ENCODE measurements around the gene BTN3A1. TPM values are rescaled to one million over a fixed set of nuclear protein-coding genes. Genes with fewer than 3 reads are reported as not detected.
"Not testable (repeated sequence)": the region's sequence is repeated elsewhere in the genome, so short reads cannot be mapped to it uniquely, and the experiment has no call there.

Gene BTN3A1
- total RNA-seq, 2 donors from 2014 or later, result 1.9 to 2.0 TPM

GRCh38 chr6:26415791-26416190 is 13.7 kb downstream of the BTN3A1 start:
- WGBS, 2 experiments (ENCODE audit: insufficient coverage in 1 of 2, insufficient read length in 1 of 2), result 83% methylated on average over 2 of the region's 2 CpGs; no CpG with 5 or more reads in 1 of the 2 experiments
- peaks cover 15% of the 10 kb centered on the region for H3K9me3 ChIP-seq (ENCODE audit: control insufficient read depth, low read length)
- Mint-ChIP-seq H3K4me1 (peaks cover 10% of the 10 kb centered on the region), H3K36me3 (ENCODE audit: low read depth) (no peaks in the 10 kb centered on the region), H3K9me3 (peaks cover 19% of the 10 kb centered on the region), H3K4me3 (no peak overlapping the region), H3K27ac (no peak overlapping the region), H3K27me3 (ENCODE audit: insufficient read depth) (peaks cover 7% of the 10 kb centered on the region)
- H3K9ac ChIP-seq (ENCODE audit: extremely low read depth, low read length, poor library complexity, severe bottlenecking), result no peak overlapping the region
- no peak overlapping the region for H3K27ac ChIP-seq (ENCODE audit: low read depth, low read length)
- no peak for DNase-seq
- no peaks in the 10 kb centered on the region for H3K36me3 ChIP-seq (ENCODE audit: control insufficient read depth, insufficient read depth, low read length)
- H3K4me1 ChIP-seq (ENCODE audit: control insufficient read depth, insufficient read depth, low read length), result no peaks in the 10 kb centered on the region
- no peak for TF ChIP-seq CTCF (conservative IDR thresholded peaks at IDR 0.05)
- H3K4me3 ChIP-seq (ENCODE audit: low read length), result no peak overlapping the region
- H3K27me3 ChIP-seq (ENCODE audit: control insufficient read depth, insufficient read depth, low read length, poor library complexity, severe bottlenecking), result no peaks in the 10 kb centered on the region

GRCh38 chr6:26416288-26416687 is 14.2 kb downstream of the BTN3A1 start:
- Histone ChIP-seq H3K36me3 (ENCODE audit: control insufficient read depth, insufficient read depth, low read length) (no peaks in the 10 kb centered on the region), H3K4me3 (ENCODE audit: low read length) (no peak overlapping the region), H3K9ac (ENCODE audit: extremely low read depth, low read length, poor library complexity, severe bottlenecking) (no peak overlapping the region), H3K9me3 (ENCODE audit: control insufficient read depth, low read length) (peaks cover 15% of the 10 kb centered on the region), H3K27me3 (ENCODE audit: control insufficient read depth, insufficient read depth, low read length, poor library complexity, severe bottlenecking) (no peaks in the 10 kb centered on the region), H3K4me1 (ENCODE audit: control insufficient read depth, insufficient read depth, low read length) (no peaks in the 10 kb centered on the region), H3K27ac (ENCODE audit: low read depth, low read length) (no peak overlapping the region)
- DNase-seq, result no peak
- no peak overlapping the region for H3K4me3 Mint-ChIP-seq
- H3K9me3 Mint-ChIP-seq, result peaks cover 19% of the 10 kb centered on the region
- peaks cover 7% of the 10 kb centered on the region for H3K27me3 Mint-ChIP-seq (ENCODE audit: insufficient read depth)
- 94% methylated on average over 1 of the region's 1 CpG; no CpG with 5 or more reads in 1 of the 2 experiments for WGBS, 2 experiments (ENCODE audit: insufficient coverage in 1 of 2, insufficient read length in 1 of 2)
- H3K27ac Mint-ChIP-seq, result no peak overlapping the region
- H3K36me3 Mint-ChIP-seq (ENCODE audit: low read depth), result no peaks in the 10 kb centered on the region
- peaks cover 10% of the 10 kb centered on the region for H3K4me1 Mint-ChIP-seq
- TF ChIP-seq CTCF (conservative IDR thresholded peaks at IDR 0.05), result no peak

GRCh38 chr6:26418077-26418476 is 16.0 kb downstream of the BTN3A1 start:
- not testable (repeated sequence) for H3K4me1 Mint-ChIP-seq
- 85 to 95% methylated on average over 2 of the region's 2 CpGs for WGBS, 2 experiments (ENCODE audit: insufficient coverage in 1 of 2, insufficient read length in 1 of 2)
- peaks cover 19% of the 10 kb centered on the region for H3K9me3 Mint-ChIP-seq

GRCh38 chr6:26418795-26419194 is 16.7 kb downstream of the BTN3A1 start:
- 90 to 95% methylated on average over 3 of the region's 3 CpGs for WGBS, 2 experiments (ENCODE audit: insufficient coverage in 1 of 2, insufficient read length in 1 of 2)
- peaks cover 15% of the 10 kb centered on the region for H3K9me3 ChIP-seq (ENCODE audit: control insufficient read depth, low read length)
- DNase-seq; H3K27me3 ChIP-seq (ENCODE audit: control insufficient read depth, insufficient read depth, low read length, poor library complexity, severe bottlenecking); H3K4me1 ChIP-seq (ENCODE audit: control insufficient read depth, insufficient read depth, low read length); H3K36me3 ChIP-seq (ENCODE audit: control insufficient read depth, insufficient read depth, low read length); H3K4me3 Mint-ChIP-seq; H3K27me3 Mint-ChIP-seq (ENCODE audit: insufficient read depth); H3K4me3 ChIP-seq (ENCODE audit: low read length); H3K27ac ChIP-seq (ENCODE audit: low read depth, low read length); H3K27ac Mint-ChIP-seq; H3K36me3 Mint-ChIP-seq (ENCODE audit: low read depth); H3K4me1 Mint-ChIP-seq; H3K9ac ChIP-seq (ENCODE audit: extremely low read depth, low read length, poor library complexity, severe bottlenecking): not testable (repeated sequence)
- H3K9me3 Mint-ChIP-seq, result peaks cover 19% of the 10 kb centered on the region

More at GRCh38 chr6:26418077-26418476, 16.0 kb downstream of the BTN3A1 start:
- not testable (repeated sequence) for H3K27me3 Mint-ChIP-seq (ENCODE audit: insufficient read depth); H3K9ac ChIP-seq (ENCODE audit: extremely low read depth, low read length, poor library complexity, severe bottlenecking); H3K27ac Mint-ChIP-seq; H3K4me3 Mint-ChIP-seq; H3K4me1 ChIP-seq (ENCODE audit: control insufficient read depth, insufficient read depth, low read length); H3K27ac ChIP-seq (ENCODE audit: low read depth, low read length); H3K4me3 ChIP-seq (ENCODE audit: low read length); H3K36me3 Mint-ChIP-seq (ENCODE audit: low read depth); H3K36me3 ChIP-seq (ENCODE audit: control insufficient read depth, insufficient read depth, low read length); DNase-seq; H3K27me3 ChIP-seq (ENCODE audit: control insufficient read depth, insufficient read depth, low read length, poor library complexity, severe bottlenecking)
- peaks cover 15% of the 10 kb centered on the region for H3K9me3 ChIP-seq (ENCODE audit: control insufficient read depth, low read length)

All from endodermal cell (in vitro differentiated cells).